ACC112 (cell line): ENCODE measurements around the gene OSBPL3.

Source experiments
- H2AFZ ChIP-seq: fragments of 200-600 bp; sonication (generic); one replicate; pipeline ENCODE4 v1.6.0; 2017; ENCODE audit warnings: antibody characterized with exemption, low read length; ENCODE audit not compliant: unreplicated experiment
- H3K27ac ChIP-seq: fragments of 200-600 bp; sonication (generic); 2 replicates; pipeline ENCODE4 v1.5.1; 2014; ENCODE audit warnings: low read depth, mild to moderate bottlenecking, antibody characterized with exemption, low read length, moderate library complexity
- H3K27me3 ChIP-seq: fragments of 200-600 bp; sonication (generic); 2 replicates; pipeline ENCODE4 v1.6.1; 2014; ENCODE audit warnings: mild to moderate bottlenecking, antibody characterized with exemption, low read length, moderate library complexity, mixed read lengths; ENCODE audit not compliant: insufficient read depth
- H3K36me3 ChIP-seq: fragments of 200-600 bp; sonication (generic); 2 replicates; pipeline ENCODE4 v1.6.1; 2016; ENCODE audit warnings: mild to moderate bottlenecking, antibody characterized with exemption, low read length, moderate library complexity, mixed read lengths; ENCODE audit not compliant: insufficient read depth
- H3K4me1 ChIP-seq: fragments of 200-600 bp; sonication (generic); one replicate; pipeline ENCODE4 v1.6.1; 2016; ENCODE audit warnings: low read length, mixed read lengths; ENCODE audit not compliant: insufficient read depth, unreplicated experiment, control insufficient read depth
- H3K4me3 ChIP-seq: fragments of 200-600 bp; sonication (generic); 2 replicates; pipeline ENCODE4 v1.5.1; 2014; ENCODE audit warnings: mild to moderate bottlenecking, low read depth, low read length
- H3K79me2 ChIP-seq: fragments of 200-600 bp; sonication (generic); one replicate; pipeline ENCODE4 v1.6.0; 2016; ENCODE audit warnings: low read length; ENCODE audit not compliant: control insufficient read depth, unreplicated experiment, insufficient read depth

OSBPL3 gene

GRCh38 chr7:24863626-24864025 is 116.4 kb downstream of the OSBPL3 start:
- Histone ChIP-seq H3K27me3 (no peaks in the 10 kb centered on the region), H3K4me1 (no peaks in the 10 kb centered on the region), H2AFZ (no peak overlapping the region), H3K36me3 (peaks cover 9% of the 10 kb centered on the region; the same call in 1 of the 2 replicates), H3K27ac (no peak overlapping the region), H3K79me2 (no peaks in the 10 kb centered on the region), H3K4me3 (no peak overlapping the region)

GRCh38 chr7:24862461-24862860 is 117.5 kb downstream of the OSBPL3 start:
- Histone ChIP-seq H3K27me3 (no peaks in the 10 kb centered on the region), H3K27ac (no peak overlapping the region), H3K4me1 (no peaks in the 10 kb centered on the region), H2AFZ (no peak overlapping the region), H3K4me3 (no peak overlapping the region), H3K36me3 (peaks cover 9% of the 10 kb centered on the region; the same call in 1 of the 2 replicates), H3K79me2 (no peaks in the 10 kb centered on the region)

- Histone ChIP-seq H3K4me1 (no peaks in the 10 kb centered on the region), H3K36me3 (peaks cover 9% of the 10 kb centered on the region; the same call in 1 of the 2 replicates), H3K79me2 (no peaks in the 10 kb centered on the region), H3K4me3 (no peak overlapping the region), H2AFZ (no peak overlapping the region), H3K27me3 (no peaks in the 10 kb centered on the region), H3K27ac (no peak overlapping the region)
Measured at GRCh38 chr7:24861336-24861735, 118.6 kb downstream of the OSBPL3 start.

- no peak overlapping the region for H3K4me3 ChIP-seq
- no peak overlapping the region for H2AFZ ChIP-seq
- H3K79me2 ChIP-seq = no peaks in the 10 kb centered on the region
- H3K36me3 ChIP-seq = 0 out of 2 replicates have a peak, but pooled peaks cover 6% of the 10 kb centered on the region
- no peaks in the 10 kb centered on the region for H3K27me3 ChIP-seq
- H3K4me1 ChIP-seq = no peaks in the 10 kb centered on the region
- H3K27ac ChIP-seq = no peak overlapping the region
Measured at GRCh38 chr7:24860611-24861010, 119.4 kb downstream of the OSBPL3 start.

DNA sequence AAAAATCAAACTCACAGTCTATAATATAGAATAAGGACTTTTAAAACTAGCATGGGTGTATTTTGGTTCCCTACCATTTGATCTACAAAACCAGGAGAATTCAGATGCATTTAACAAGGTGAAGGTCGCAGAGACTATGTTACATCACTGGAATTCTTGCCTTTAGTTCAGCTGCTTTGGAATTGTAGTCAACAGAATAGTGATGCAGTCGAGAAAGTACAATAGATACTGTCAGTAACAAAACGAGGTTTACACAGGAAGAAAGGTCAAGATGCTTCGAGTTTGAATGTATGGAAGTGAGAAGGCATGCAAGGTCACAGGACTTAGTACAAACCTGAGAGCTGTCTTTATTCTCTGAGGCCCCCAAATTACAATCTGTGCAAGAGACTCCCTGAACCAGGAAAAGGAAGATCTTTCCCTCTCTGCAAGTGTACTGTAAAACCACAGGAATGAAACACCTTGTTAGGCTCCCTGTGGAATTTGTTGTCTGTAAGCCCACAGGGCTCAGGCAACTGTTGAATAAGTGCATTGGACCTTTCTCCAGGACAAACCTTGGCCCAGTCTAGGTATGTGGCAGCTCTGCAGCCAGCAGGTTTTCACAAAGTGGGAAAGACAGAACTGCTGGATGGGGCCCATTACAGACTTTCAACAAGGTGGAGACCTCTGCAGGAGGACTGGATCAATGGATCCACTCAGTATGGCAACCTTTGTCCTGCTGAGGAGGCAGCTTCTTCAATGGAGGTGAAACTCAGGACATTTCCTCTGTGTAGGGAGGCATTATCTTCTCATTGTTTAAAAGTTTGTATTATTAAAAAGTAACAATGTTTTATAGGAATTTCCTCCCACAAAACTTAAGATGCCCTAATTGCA is 121.6 kb downstream of the OSBPL3 start:
- no peak overlapping the region for H2AFZ ChIP-seq
- 0 out of 2 replicates have a peak, but pooled peaks cover 6% of the 10 kb centered on the region for H3K36me3 ChIP-seq
- no peak overlapping the region for H3K27ac ChIP-seq
- no peak overlapping the region for H3K4me3 ChIP-seq
- H3K4me1 ChIP-seq = no peaks in the 10 kb centered on the region
- H3K79me2 ChIP-seq = no peaks in the 10 kb centered on the region
- no peaks in the 10 kb centered on the region for H3K27me3 ChIP-seq

- Histone ChIP-seq H3K79me2 (no peaks in the 10 kb centered on the region), H2AFZ (no peak overlapping the region), H3K4me1 (no peaks in the 10 kb centered on the region), H3K27ac (no peak overlapping the region), H3K27me3 (no peaks in the 10 kb centered on the region), H3K36me3 (0 out of 2 replicates have a peak, but pooled peaks cover 6% of the 10 kb centered on the region), H3K4me3 (no peak overlapping the region)
Measured at GRCh38 chr7:24857623-24858022, 122.4 kb downstream of the OSBPL3 start.

- Histone ChIP-seq H3K4me1 (peaks cover 8% of the 10 kb centered on the region), H3K36me3 (no peaks in the 10 kb centered on the region; the same call in 1 of the 2 replicates), H3K27me3 (no peaks in the 10 kb centered on the region), H2AFZ (no peak overlapping the region), H3K27ac (no peak overlapping the region), H3K79me2 (no peaks in the 10 kb centered on the region), H3K4me3 (no peak overlapping the region)
Measured at GRCh38 chr7:24854866-24855265, 125.1 kb downstream of the OSBPL3 start.

GRCh38 chr7:24851786-24852185 is 128.2 kb downstream of the OSBPL3 start:
- H3K4me1 ChIP-seq = peaks cover 8% of the 10 kb centered on the region
- H3K36me3 ChIP-seq = no peaks in the 10 kb centered on the region; the same call in 1 of the 2 replicates
- no peak overlapping the region for H3K27ac ChIP-seq

DNA sequence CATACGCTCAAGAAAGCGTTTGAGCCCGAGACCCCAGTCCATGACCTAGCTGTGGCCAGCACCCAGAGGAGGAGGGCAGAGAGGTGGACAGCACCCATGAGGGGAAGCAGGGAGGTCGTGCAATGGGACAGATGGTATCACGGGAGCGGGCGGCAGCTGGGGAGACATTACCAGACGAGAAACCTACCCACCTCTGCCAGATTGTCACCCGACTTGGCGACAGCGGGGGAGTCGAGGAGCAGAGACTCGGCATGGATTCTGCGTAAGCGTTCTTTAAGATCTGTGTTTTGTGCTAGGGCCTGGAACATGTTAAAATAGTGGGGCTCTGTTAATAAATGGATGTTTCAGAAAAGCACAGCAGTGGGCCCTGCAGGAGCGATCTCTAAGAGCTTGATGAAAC is 131.1 kb downstream of the OSBPL3 start:
- no peaks in the 10 kb centered on the region for H3K79me2 ChIP-seq
- no peak overlapping the region for H3K27ac ChIP-seq
- H3K36me3 ChIP-seq = no peaks in the 10 kb centered on the region; the same call in 1 of the 2 replicates
- H3K4me3 ChIP-seq = no peak overlapping the region
- H3K4me1 ChIP-seq = peaks cover 8% of the 10 kb centered on the region
- H3K27me3 ChIP-seq = no peaks in the 10 kb centered on the region
- no peak overlapping the region for H2AFZ ChIP-seq

More at GRCh38 chr7:24851786-24852185, 128.2 kb downstream of the OSBPL3 start:
- Histone ChIP-seq H3K27me3 (no peaks in the 10 kb centered on the region), H3K4me3 (no peak overlapping the region), H2AFZ (no peak overlapping the region), H3K79me2 (no peaks in the 10 kb centered on the region)

GRCh38 chr7:24847754-24848153 is 132.2 kb downstream of the OSBPL3 start:
- no peaks in the 10 kb centered on the region for H3K27me3 ChIP-seq
- H2AFZ ChIP-seq = no peak overlapping the region
- no peaks in the 10 kb centered on the region; the same call in 1 of the 2 replicates for H3K36me3 ChIP-seq
- H3K27ac ChIP-seq = no peak overlapping the region
- no peaks in the 10 kb centered on the region for H3K79me2 ChIP-seq
- H3K4me3 ChIP-seq = no peak overlapping the region
- peaks cover 17% of the 10 kb centered on the region for H3K4me1 ChIP-seq
